WERI-Rb-1 (cell line): ENCODE data around the gene KDM2B.

Source experiments
- DNase-seq: peaks from one replicate; pipeline ENCODE4 v3.0.0-alpha.2; 2020
- H3K27ac ChIP-seq: fragments of 250-450 bp; sonication (Bioruptor Pico); 2 replicates; pipeline ENCODE4 v1.5.1; 2020; ENCODE audit warnings: mild to moderate bottlenecking, moderate library complexity
- H3K27me3 ChIP-seq: fragments of 250-450 bp; sonication (Bioruptor Pico); 2 replicates; pipeline ENCODE4 v1.5.1; 2021; ENCODE audit warnings: mild to moderate bottlenecking, low read depth, moderate library complexity; ENCODE audit not compliant: insufficient read depth, severe bottlenecking
- H3K36me3 ChIP-seq: fragments of 250-450 bp; sonication (Bioruptor Pico); 2 replicates; pipeline ENCODE4 v1.5.1; 2020; ENCODE audit warnings: mild to moderate bottlenecking, moderate library complexity
- H3K4me3 ChIP-seq: 2 replicates; pipeline ENCODE4 v1.5.1; 2011; ENCODE audit warnings: low read depth, mild to moderate bottlenecking, control low read depth, low read length
- H3K9me3 ChIP-seq: fragments of 250-450 bp; sonication (Bioruptor Pico); 2 replicates; pipeline ENCODE4 v1.5.1; 2021; ENCODE audit warnings: mild to moderate bottlenecking, moderate library complexity; ENCODE audit not compliant: severe bottlenecking
- TF ChIP-seq, protein P1 (sequence below): IDR thresholded peaks from 2 replicates; pipeline ENCODE4 v1.5.1; 2011; ENCODE audit warnings: low read depth, mild to moderate bottlenecking, control low read depth, inconsistent platforms, low read length

The KDM2B gene

DNA sequence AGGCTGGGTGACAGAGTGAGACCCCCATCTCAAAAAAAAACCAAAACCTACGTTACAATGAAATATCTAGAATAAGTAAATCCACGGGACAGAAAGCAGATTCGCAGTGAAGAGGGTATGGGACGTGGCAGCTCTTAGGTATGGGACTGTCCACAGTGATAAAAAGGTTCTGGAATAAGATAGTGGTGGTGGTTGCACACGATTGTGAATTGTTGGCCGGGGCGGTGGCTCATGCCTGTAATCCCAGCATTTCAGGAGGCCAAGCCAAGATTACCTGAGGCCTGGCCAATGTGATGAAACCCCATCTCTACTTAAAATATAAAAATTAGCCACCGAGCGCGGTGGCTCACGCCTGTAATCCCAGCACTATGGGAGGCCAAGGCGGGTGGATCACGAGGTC, 76.3 kb downstream of the KDM2B start:
- TF ChIP-seq, protein P1, sequence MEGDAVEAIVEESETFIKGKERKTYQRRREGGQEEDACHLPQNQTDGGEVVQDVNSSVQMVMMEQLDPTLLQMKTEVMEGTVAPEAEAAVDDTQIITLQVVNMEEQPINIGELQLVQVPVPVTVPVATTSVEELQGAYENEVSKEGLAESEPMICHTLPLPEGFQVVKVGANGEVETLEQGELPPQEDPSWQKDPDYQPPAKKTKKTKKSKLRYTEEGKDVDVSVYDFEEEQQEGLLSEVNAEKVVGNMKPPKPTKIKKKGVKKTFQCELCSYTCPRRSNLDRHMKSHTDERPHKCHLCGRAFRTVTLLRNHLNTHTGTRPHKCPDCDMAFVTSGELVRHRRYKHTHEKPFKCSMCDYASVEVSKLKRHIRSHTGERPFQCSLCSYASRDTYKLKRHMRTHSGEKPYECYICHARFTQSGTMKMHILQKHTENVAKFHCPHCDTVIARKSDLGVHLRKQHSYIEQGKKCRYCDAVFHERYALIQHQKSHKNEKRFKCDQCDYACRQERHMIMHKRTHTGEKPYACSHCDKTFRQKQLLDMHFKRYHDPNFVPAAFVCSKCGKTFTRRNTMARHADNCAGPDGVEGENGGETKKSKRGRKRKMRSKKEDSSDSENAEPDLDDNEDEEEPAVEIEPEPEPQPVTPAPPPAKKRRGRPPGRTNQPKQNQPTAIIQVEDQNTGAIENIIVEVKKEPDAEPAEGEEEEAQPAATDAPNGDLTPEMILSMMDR = no peak
- Histone ChIP-seq H3K9me3 (no peaks in the 10 kb centered on the region), H3K4me3 (no peak overlapping the region), H3K27ac (no peak overlapping the region), H3K27me3 (no peaks in the 10 kb centered on the region), H3K36me3 (peaks cover 24% of the 10 kb centered on the region)
- DNase-seq = no peak

DNA sequence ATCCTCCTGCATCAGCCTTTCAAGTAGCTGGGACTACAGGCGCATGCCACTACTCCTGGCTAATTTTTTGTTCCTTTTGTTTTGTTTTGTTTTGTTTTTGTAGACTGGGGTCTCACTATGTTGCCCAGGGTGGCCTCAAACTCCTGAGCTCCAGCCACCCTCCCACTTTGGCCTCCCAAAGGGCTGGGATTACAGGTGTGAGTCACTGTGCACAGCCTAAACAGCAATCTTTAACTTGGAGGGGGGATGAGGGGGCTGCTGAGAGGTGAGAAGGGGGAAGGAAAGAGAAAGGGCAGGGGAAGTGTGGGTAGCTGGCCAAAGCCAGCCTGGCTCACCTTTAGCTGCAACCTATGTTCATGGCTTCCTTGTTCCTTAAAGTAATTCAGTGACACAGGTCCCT, 77.4 kb downstream of the KDM2B start:
- Histone ChIP-seq H3K27ac (no peak overlapping the region), H3K27me3 (no peaks in the 10 kb centered on the region), H3K9me3 (no peaks in the 10 kb centered on the region), H3K36me3 (peaks cover 20% of the 10 kb centered on the region), H3K4me3 (no peak overlapping the region)
- DNase-seq = no peak
- TF ChIP-seq, protein P1 = no peak

DNA sequence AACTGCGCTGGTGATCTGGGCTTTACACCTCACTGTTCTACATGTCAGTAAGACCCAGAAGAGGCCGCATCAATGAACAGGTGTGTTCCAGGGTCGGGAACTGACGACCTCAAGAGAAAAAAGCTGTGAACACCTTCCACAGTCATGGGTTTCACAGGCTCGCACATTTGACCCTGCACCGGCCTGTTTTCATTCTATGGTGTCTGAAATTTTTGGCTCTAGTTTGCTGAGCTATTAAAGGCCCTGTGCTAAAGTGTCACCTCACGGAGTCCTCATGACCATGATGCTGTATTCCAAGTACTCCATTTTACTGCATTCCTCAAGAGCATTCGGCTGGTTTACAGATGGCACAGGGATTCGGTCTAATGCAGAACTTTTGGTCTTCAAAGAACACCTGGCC, 78.9 kb downstream of the KDM2B start:
- no peak overlapping the region for H3K27ac ChIP-seq
- TF ChIP-seq, protein P1 = no peak
- H3K36me3 ChIP-seq = peaks cover 15% of the 10 kb centered on the region; the same call in 1 of the 2 replicates
- no peaks in the 10 kb centered on the region for H3K27me3 ChIP-seq
- H3K4me3 ChIP-seq = no peak overlapping the region
- H3K9me3 ChIP-seq = no peaks in the 10 kb centered on the region
- no peak for DNase-seq

DNA sequence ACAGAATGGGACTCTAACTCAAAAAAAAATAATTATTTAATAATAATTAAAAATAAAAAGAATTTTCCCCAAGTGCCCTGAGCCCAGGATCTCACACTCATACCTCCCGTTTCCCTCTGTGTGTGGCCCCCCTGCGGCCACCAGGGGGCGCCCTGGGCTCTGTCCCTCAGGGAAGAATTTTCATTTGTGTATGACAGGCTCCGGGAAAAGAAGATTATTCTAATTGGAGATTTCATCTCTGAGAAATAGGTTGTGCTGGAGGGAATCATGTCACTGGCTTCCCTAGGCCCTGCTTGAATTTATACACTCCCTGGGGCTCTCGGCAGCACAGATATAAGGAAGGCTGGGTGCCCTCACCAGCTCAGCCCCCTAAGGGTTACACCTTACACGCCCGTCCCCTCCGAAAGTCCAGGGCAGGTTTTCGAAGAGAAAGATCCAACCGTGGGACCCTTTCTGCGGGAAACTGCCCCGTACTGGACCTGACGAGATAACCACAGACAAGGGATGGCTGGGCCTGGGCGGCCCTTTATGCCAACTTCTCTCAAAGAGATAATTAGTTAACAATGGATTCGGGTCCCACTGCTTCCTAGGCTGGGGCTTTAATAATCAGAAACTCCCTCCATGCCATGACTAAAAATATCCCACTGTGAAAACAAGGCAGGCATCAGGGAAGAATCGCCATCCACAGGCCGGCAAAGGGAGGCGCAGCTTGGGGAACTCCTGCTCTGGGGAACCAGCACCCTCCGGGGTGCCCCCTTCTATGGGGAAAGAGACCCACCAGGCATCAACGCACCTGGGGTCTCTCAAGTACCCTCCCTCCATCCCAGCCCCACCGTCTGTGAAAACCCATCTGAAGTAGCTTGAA, 80.7 kb downstream of the KDM2B start:
- TF ChIP-seq, protein P1 = peak; percentile 63
- DNase-seq = peak; percentile 77
- Histone ChIP-seq H3K36me3 (peaks cover 12% of the 10 kb centered on the region; the same call in 1 of the 2 replicates), H3K4me3 (peak overlapping the region; percentile 41), H3K27me3 (no peaks in the 10 kb centered on the region), H3K9me3 (no peaks in the 10 kb centered on the region), H3K27ac (peak overlapping the region; percentile 80)

DNA sequence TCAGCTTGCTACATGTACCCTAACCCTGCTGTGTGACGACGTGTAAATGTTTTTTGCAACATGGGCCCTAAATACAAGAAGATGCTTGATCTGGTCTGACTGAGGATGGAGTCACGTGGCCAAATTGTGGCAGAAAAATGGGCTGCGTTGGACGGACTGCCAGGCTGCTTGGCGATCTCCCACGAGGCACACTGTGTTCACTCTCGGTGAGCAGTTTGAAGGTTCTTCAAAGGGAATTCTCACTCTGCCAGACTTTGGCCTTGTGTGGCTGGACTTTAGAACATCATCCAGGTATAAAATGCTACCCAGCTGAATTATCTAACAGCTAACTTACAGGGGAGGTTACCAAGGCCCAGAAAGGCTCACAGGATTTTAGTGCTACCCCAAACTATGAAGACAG, 85.1 kb downstream of the KDM2B start:
- Histone ChIP-seq H3K27ac (no peak overlapping the region), H3K36me3 (peaks cover 9% of the 10 kb centered on the region; the same call in 1 of the 2 replicates), H3K9me3 (no peaks in the 10 kb centered on the region), H3K4me3 (no peak overlapping the region), H3K27me3 (no peaks in the 10 kb centered on the region)
- no peak for DNase-seq
- TF ChIP-seq, protein P1 = no peak
